AG04449 (cell line): ENCODE results near the gene CCDC47.

ENCODE experiments used
- CTCF ChIA-PET: fragments of 350-600 bp; formaldehyde crosslinking; extraction: SDS; loops from one replicate; lab custom pipeline; 2021; ENCODE audit warnings: antibody characterized with exemption; lab: Yijun Ruan, JAX
- POLR2A ChIA-PET: fragments of 400-600, 350-600 bp; formaldehyde crosslinking; extraction: SDS; loops from one replicate; lab custom pipeline; 2020; ENCODE audit warnings: antibody characterized with exemption, inconsistent platforms; lab: Yijun Ruan, JAX
- DNase-seq: peaks from one replicate; pipeline ENCODE4 v3.0.0-alpha.2; 2010; ENCODE audit warnings: low read depth, low spot score
- H3K4me3 ChIP-seq: 2 replicates; pipeline ENCODE4 v1.5.1; 2011; ENCODE audit warnings: low read depth, mild to moderate bottlenecking, control low read depth, low read length
- TF ChIP-seq, protein P1 (sequence below): IDR thresholded peaks from one replicate; pipeline ENCODE4 v1.5.1; 2011; ENCODE audit warnings: mild to moderate bottlenecking, moderate library complexity, low read length, control low read depth, inconsistent platforms; ENCODE audit not compliant: insufficient read depth; ENCODE audit errors: missing control alignments

Gene CCDC47

DNA sequence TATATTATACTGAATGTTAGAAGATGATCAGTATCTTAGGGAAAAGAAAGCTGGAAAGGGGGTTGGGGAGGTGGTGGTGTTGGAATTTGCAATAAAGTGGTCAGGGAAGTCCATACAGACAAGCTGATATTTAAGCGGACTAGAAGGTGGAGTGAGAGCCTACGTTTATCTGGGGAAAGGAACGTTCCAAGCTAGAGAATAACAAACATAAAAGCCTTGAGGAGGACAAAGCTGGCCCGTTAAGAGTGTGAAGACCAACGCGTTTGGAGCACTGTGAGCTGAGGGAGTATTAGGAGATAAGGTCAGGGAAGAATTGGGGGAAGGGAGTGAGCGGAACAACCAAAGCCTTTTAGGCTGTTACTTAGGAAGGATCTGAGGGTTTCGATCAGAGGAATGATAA lies 2.0 kb upstream of the CCDC47 start:
- DNase-seq, result no peak
- CTCF ChIA-PET, result interaction anchor here (1.0 kb wide), 1 partner anchor 77 kb away, joined by 5 read pairs; no protein-coding TSS in a partner anchor
- POLR2A ChIA-PET, result interaction anchor here (1.0 to 1.1 kb wide), 2 partner anchors 9 to 33 kb away, joined by 3 to 4 read pairs; no protein-coding TSS in a partner anchor
- H3K4me3 ChIP-seq, result peak overlapping the region; percentile 84
- TF ChIP-seq, protein P1, sequence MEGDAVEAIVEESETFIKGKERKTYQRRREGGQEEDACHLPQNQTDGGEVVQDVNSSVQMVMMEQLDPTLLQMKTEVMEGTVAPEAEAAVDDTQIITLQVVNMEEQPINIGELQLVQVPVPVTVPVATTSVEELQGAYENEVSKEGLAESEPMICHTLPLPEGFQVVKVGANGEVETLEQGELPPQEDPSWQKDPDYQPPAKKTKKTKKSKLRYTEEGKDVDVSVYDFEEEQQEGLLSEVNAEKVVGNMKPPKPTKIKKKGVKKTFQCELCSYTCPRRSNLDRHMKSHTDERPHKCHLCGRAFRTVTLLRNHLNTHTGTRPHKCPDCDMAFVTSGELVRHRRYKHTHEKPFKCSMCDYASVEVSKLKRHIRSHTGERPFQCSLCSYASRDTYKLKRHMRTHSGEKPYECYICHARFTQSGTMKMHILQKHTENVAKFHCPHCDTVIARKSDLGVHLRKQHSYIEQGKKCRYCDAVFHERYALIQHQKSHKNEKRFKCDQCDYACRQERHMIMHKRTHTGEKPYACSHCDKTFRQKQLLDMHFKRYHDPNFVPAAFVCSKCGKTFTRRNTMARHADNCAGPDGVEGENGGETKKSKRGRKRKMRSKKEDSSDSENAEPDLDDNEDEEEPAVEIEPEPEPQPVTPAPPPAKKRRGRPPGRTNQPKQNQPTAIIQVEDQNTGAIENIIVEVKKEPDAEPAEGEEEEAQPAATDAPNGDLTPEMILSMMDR, result no peak

DNA sequence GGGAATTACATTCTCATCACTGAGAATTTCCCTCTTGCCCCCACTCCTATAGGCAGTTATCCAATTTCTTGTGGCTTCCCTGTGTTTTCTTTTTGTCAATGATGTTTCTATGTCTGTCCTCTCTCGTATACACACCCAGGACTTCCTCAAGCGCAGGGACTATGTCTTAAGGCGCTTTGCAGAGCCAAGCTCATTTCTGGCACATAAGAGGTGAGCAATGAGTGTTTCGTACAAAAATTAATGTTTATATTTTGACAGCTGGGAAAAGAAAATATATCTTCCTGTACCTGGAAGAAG lies 1.5 kb upstream of the CCDC47 start:
- no peak for DNase-seq
- TF ChIP-seq, protein P1, result no peak
- H3K4me3 ChIP-seq, result peak overlapping the region; percentile 84
- ChIA-PET CTCF (interaction anchor here (1.0 kb wide), 1 partner anchor 76 kb away, joined by 5 read pairs; no protein-coding TSS in a partner anchor), POLR2A (interaction anchor here (1.0 to 1.1 kb wide), 2 partner anchors 10 to 32 kb away, joined by 3 to 4 read pairs; no protein-coding TSS in a partner anchor)

GRCh38 chr17:63774141-63774968 lies 958 bp upstream of the CCDC47 start, which contains the start of gene DDX42:
Gene DDX42, plus strand, starts transcription at chr17:63774170. Its CDS starts 12,880 bp downstream, at chr17:63787050.
- TF ChIP-seq, protein P1, result peak; percentile 8
- peak within 1 kb of the TSS; percentile 92 for H3K4me3 ChIP-seq
- POLR2A ChIA-PET, result interaction anchor here (0.6 to 1.5 kb wide), 9 partner anchors 9 to 146 kb away, joined by 3 to 10 read pairs (median 4); partner anchors contain the start of gene PSMC5
- CTCF ChIA-PET, result no interaction called here
- DNase-seq, result no peak

DNA sequence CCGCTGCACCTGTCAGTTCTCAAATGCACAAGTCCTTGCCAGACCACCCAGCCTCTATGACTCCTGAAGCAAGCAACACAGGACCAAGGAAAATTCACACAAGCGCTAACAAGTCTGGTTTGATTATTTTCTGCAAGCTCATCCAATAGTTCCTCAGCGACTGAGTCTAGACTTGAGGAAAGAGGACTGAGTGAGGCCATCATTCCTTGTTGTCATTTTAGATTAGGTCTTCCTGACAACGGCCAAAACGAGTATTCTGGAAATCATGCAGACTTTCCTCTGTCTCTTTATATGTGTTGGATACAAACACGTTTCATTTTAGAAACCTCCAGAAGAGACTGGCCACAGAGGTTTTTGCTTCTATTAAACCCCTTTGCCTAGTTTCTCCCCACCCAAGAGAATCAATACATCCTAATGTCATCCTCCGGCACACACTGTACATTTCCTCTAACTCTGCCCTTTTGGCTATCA lies 561 bp downstream of the CCDC47 start:
- DNase-seq, result peak; percentile 4
- ChIA-PET POLR2A (interaction anchor here (1.2 to 1.5 kb wide), 7 partner anchors 8 to 71 kb away, joined by 3 to 10 read pairs (median 5); partner anchors contain the start of gene PSMC5), CTCF (interaction anchor here (1.0 kb wide), 1 partner anchor 11 kb away, joined by 3 read pairs; no protein-coding TSS in a partner anchor)
- H3K4me3 ChIP-seq, result peak overlapping the region; percentile 92
- TF ChIP-seq, protein P1, result no peak

DNA sequence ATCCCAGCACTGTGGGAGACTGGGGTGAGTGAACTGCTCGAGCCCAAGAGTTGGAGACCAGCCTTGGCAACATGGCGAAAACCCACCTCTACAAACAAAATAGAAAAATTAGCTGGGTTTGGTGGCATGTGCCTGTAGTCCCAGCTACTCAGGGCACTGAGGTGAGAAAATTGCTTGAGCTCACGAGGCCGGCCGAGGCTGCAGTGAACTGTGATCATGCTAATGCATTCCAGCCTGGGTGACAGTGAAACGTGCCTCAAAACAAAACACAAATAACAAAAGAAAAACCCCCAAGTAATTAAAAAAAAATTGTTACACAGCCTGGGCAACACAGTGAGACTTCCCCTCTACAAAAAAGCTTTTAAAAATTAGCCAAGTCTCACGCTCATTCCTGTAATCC lies 5.0 kb downstream of the CCDC47 start:
- DNase-seq, result no peak
- TF ChIP-seq, protein P1, result no peak
- ChIA-PET CTCF (no interaction called here), POLR2A (no interaction called here)
- H3K4me3 ChIP-seq, result no peak overlapping the region

DNA sequence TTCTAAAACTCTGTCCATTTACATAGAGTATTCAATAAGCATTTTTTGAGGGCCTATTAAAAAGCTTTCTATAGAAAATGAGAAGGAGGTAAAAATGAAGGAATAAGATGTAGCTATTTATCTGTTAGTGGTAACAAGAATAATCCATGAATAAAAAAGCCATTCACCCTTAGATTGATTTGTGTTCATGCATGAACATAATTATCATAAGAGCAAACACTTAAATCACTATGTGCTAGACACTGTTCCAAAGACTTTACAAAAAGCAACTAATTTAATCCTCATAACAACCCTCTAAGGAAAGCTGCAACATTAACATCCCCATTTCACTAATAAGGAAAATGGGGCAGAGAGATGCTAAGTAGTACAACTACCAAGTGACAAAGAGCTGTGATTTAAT lies 6.6 kb downstream of the CCDC47 start:
- H3K4me3 ChIP-seq, result no peak overlapping the region
- TF ChIP-seq, protein P1, result no peak
- DNase-seq, result no peak
- ChIA-PET POLR2A (interaction anchor here (1.0 kb wide), 1 partner anchor 61 kb away, joined by 5 read pairs; the partner anchor contains the start of genes FTSJ3 and PSMC5), CTCF (interaction anchor here (1.3 to 1.5 kb wide), 2 partner anchors 9 to 11 kb away, joined by 3 to 4 read pairs; no protein-coding TSS in a partner anchor)
